WERI-Rb-1 (cell line): ENCODE results near the gene HOXD8.

Source experiments
- DNase-seq: peaks from one replicate; pipeline ENCODE4 v3.0.0-alpha.2; 2020
- H3K27ac ChIP-seq: fragments of 250-450 bp; sonication (Bioruptor Pico); 2 replicates; pipeline ENCODE4 v1.5.1; 2020; ENCODE audit warnings: mild to moderate bottlenecking, moderate library complexity
- H3K27me3 ChIP-seq: fragments of 250-450 bp; sonication (Bioruptor Pico); 2 replicates; pipeline ENCODE4 v1.5.1; 2021; ENCODE audit warnings: mild to moderate bottlenecking, low read depth, moderate library complexity; ENCODE audit not compliant: insufficient read depth, severe bottlenecking
- H3K36me3 ChIP-seq: fragments of 250-450 bp; sonication (Bioruptor Pico); 2 replicates; pipeline ENCODE4 v1.5.1; 2020; ENCODE audit warnings: mild to moderate bottlenecking, moderate library complexity
- H3K4me3 ChIP-seq: 2 replicates; pipeline ENCODE4 v1.5.1; 2011; ENCODE audit warnings: low read depth, mild to moderate bottlenecking, control low read depth, low read length
- H3K9me3 ChIP-seq: fragments of 250-450 bp; sonication (Bioruptor Pico); 2 replicates; pipeline ENCODE4 v1.5.1; 2021; ENCODE audit warnings: mild to moderate bottlenecking, moderate library complexity; ENCODE audit not compliant: severe bottlenecking
- TF ChIP-seq, protein P1 (sequence below): IDR thresholded peaks from 2 replicates; pipeline ENCODE4 v1.5.1; 2011; ENCODE audit warnings: low read depth, mild to moderate bottlenecking, control low read depth, inconsistent platforms, low read length

The HOXD8 gene

DNA sequence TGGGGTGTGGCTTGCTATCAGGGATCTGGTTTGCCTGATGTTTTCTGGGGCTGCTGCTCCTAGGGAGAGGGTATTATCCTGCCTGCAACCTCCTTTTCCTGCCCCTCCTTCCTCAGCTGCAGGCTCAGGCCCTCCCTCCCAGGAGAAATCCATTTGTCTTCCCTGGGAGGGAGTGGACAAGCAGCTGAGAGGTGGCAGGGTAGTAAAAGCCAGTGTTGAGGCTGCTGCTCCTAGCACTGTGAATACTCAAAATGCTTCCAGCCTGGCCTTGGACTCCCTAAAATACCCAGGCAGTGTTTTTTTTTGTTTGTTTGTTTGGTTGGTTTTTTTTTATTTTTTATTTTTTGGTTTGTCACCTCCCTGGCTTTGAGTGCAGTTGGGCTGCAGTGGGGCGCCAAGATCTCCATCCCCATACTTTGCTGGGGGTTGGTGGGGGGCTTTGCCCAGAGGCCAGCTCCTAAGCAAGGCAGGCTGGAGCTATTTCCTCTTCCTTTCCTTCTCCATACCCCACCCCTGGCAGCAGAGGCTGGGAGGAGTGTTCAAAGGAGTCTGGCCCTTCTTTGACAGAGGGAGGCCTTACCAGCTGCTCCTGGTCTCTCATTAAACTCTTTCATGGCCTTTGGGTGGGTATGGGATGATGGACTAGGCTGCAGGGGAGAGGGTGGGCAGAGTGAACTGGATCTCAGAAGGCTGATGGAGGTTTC, 41.2 kb downstream of the HOXD8 start:
- Histone ChIP-seq H3K36me3 (no peaks in the 10 kb centered on the region), H3K9me3 (peaks cover 18% of the 10 kb centered on the region), H3K27me3 (peaks cover 83% of the 10 kb centered on the region), H3K27ac (no peak overlapping the region), H3K4me3 (no peak overlapping the region)
- DNase-seq: no peak
- TF ChIP-seq, protein P1, sequence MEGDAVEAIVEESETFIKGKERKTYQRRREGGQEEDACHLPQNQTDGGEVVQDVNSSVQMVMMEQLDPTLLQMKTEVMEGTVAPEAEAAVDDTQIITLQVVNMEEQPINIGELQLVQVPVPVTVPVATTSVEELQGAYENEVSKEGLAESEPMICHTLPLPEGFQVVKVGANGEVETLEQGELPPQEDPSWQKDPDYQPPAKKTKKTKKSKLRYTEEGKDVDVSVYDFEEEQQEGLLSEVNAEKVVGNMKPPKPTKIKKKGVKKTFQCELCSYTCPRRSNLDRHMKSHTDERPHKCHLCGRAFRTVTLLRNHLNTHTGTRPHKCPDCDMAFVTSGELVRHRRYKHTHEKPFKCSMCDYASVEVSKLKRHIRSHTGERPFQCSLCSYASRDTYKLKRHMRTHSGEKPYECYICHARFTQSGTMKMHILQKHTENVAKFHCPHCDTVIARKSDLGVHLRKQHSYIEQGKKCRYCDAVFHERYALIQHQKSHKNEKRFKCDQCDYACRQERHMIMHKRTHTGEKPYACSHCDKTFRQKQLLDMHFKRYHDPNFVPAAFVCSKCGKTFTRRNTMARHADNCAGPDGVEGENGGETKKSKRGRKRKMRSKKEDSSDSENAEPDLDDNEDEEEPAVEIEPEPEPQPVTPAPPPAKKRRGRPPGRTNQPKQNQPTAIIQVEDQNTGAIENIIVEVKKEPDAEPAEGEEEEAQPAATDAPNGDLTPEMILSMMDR: no peak

DNA sequence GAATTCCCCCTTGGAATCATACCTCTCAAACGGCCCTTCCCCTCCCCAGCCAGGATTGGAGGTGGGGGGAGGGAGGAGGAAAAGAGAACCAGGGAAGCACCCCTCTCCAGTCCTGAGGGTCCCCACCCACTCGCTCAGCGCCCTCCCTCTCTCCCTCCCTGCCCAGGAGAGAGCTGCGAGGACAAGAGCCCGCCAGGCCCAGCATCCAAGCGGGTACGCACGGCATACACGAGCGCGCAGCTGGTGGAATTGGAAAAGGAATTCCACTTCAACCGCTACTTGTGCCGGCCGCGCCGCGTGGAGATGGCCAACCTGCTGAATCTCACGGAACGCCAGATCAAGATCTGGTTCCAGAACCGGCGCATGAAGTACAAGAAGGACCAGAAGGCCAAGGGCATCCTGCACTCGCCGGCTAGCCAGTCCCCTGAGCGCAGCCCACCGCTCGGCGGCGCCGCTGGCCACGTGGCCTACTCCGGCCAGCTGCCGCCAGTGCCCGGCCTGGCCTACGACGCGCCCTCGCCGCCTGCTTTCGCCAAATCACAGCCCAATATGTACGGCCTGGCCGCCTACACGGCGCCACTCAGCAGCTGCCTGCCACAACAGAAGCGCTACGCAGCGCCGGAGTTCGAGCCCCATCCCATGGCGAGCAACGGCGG, 42.0 kb downstream of the HOXD8 start:
- Histone ChIP-seq H3K36me3 (no peaks in the 10 kb centered on the region), H3K4me3 (no peak overlapping the region), H3K9me3 (peaks cover 18% of the 10 kb centered on the region), H3K27ac (no peak overlapping the region), H3K27me3 (peaks cover 78% of the 10 kb centered on the region)
- TF ChIP-seq, protein P1: no peak
- no peak for DNase-seq

DNA sequence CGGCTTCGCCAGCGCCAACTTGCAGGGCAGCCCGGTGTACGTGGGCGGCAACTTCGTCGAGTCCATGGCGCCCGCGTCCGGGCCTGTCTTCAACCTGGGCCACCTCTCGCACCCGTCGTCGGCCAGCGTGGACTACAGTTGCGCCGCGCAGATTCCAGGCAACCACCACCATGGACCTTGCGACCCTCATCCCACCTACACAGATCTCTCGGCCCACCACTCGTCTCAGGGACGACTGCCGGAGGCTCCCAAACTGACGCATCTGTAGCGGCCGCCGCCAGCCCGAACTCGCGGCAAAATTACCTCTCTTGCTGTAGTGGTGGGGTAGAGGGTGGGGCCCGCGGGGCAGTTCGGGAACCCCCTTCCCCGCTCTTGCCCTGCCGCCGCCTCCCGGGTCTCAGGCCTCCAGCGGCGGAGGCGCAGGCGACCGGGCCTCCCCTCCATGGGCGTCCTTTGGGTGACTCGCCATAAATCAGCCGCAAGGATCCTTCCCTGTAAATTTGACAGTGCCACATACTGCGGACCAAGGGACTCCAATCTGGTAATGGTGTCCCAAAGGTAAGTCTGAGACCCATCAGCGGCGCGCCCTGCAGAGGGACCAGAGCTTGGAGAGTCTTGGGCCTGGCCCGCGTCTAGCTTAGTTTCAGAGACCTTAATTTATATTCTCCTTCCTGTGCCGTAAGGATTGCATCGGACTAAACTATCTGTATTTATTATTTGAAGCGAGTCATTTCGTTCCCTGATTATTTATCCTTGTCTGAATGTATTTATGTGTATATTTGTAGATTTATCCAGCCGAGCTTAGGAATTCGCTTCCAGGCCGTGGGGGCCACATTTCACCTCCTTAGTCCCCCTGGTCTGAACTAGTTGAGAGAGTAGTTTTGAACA, 42.7 kb downstream of the HOXD8 start:
- Histone ChIP-seq H3K27ac (no peak overlapping the region), H3K36me3 (no peaks in the 10 kb centered on the region), H3K9me3 (peaks cover 18% of the 10 kb centered on the region), H3K27me3 (peaks cover 73% of the 10 kb centered on the region), H3K4me3 (no peak overlapping the region)
- TF ChIP-seq, protein P1: no peak
- no peak for DNase-seq

DNA sequence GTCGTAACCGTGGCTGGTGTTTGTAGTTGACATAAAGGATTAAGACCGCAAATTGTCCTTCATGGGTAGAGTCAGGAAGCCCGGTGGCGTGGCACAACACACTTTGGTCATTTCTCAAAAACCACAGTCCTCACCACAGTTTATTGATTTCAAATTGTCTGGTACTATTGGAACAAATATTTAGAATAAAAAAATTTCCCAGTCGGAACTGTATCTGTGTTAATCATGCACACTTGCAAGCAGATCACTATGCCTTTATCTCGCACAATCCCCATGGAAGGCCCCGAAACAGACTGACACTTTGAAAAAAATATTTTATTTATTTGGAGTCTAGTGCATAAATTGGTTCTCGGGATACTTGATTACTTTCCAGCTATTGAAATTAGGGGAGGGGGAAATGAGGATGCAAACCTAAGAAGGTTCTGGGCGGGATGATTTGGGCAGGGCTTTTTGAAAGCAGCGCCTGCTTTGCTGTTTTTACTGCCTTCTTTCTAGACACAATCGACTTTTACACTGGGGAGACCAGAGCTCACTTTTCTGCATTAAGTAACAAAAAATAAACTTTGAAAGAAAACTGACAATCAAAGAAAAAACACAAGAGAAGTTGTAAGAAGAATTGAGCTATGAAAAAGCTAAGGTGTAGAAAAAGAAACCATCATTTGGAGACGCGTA, 43.5 kb downstream of the HOXD8 start:
- Histone ChIP-seq H3K27me3 (peaks cover 76% of the 10 kb centered on the region), H3K36me3 (no peaks in the 10 kb centered on the region), H3K4me3 (no peak overlapping the region), H3K27ac (no peak overlapping the region), H3K9me3 (peaks cover 18% of the 10 kb centered on the region)
- TF ChIP-seq, protein P1: no peak
- no peak for DNase-seq

DNA sequence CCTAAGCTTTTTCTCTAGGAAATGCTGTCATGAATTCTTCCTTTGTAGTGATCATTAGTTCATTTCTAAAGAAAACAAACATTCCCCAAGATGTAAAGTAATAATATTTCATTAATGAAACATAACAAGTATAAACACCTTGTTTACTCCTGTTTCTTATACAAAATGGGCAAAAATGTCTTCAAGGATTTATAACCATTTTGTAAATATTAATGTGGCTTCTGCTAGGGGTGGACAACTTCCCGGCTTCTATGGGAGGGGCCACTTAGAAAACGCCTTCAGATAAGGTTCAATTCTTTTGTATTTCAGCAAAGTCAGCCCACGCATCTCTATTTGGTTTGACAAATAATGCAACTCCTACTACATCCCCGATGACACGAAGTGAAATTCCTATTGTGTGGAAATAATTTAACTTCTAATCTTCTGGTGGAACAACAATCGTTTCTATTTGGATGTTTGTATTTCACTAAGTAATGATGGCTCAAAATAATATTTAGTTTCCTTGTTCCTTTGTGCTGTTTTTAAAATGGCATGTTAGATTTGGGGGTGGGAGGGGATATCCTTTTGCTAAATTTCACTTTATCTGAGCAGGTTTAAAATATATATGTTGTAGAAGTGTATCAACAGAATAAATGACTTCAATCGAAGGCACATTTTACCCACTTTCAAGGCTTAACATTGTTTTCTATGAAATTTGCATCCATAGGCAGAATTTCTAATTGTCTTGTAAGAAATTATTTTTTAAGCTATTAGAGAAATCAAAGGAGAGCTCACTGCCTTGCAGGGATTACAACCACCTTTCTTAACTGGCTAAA, 44.3 kb downstream of the HOXD8 start:
- TF ChIP-seq, protein P1: no peak
- Histone ChIP-seq H3K27ac (no peak overlapping the region), H3K27me3 (peaks cover 80% of the 10 kb centered on the region), H3K9me3 (peaks cover 18% of the 10 kb centered on the region), H3K36me3 (no peaks in the 10 kb centered on the region), H3K4me3 (no peak overlapping the region)
- DNase-seq: no peak
